ENCODE data around the gene RNF150. TPM values are rescaled to one million over a fixed set of nuclear protein-coding genes. Genes with fewer than 3 reads are reported as not detected.

RNF150 gene
- polyA plus RNA-seq, 3 donors: 0.21 TPM; not detected in 2

DNA sequence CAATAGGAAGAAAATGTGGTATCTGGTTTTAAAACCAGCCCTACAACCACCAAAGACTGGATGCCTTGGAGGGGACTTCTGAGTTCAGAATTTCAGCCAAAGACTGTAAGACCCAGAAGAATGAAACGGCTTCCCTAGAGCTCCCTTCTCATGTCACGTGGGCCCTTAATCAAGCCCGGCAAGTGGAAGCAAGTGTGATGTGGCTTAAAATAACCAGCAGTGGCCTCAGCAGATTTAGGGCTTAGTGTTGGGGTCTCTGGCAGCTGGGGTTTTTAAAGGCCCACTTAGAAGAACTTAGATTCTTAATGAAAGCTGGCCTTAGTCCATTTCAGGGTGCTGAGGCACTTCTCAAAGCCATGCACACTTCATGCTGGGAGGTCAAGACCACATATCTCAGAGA lies 265.9 kb downstream of the RNF150 start:
- Mint-ChIP-seq H3K36me3 (no peaks in the 10 kb centered on the region), H3K9me3 (no peaks in the 10 kb centered on the region), H3K27ac (no peak overlapping the region), H3K27me3 (ENCODE audit: low read depth in 3 of 3) (no peaks in the 10 kb centered on the region), H3K4me1 (peaks cover 10% of the 10 kb centered on the region), H3K4me3 (no peak overlapping the region)
- Histone ChIP-seq H3K27me3 (ENCODE audit: control insufficient read depth in 2 of 2, insufficient read depth in 2 of 2, low read length in 2 of 2) (no peaks in the 10 kb centered on the region), H4K20me1 (ENCODE audit: insufficient read depth, low read length) (no peaks in the 10 kb centered on the region), H3K36me3 (replicated peaks in 1 of 2; ENCODE audit: control insufficient read depth in 1 of 2, insufficient read depth in 2 of 2, low read length in 2 of 2) (no peaks in the 10 kb centered on the region), H3K27ac (ENCODE audit: low read depth in 1 of 2, low read length in 2 of 2) (no peak overlapping the region), H2AFZ (ENCODE audit: insufficient read depth, low read depth, low read length, poor library complexity, severe bottlenecking) (no peak overlapping the region), H3K9me3 (replicated peaks in 1 of 2; ENCODE audit: control insufficient read depth in 1 of 2, insufficient read depth in 1 of 2, low read length in 2 of 2) (no peaks in the 10 kb centered on the region), H3K4me3 (replicated peaks in 1 of 3; ENCODE audit: low read depth in 2 of 3, low read length in 3 of 3) (no peak overlapping the region), H3K9ac (ENCODE audit: insufficient read depth, low read length, poor library complexity, severe bottlenecking) (no peak overlapping the region), H3K79me2 (ENCODE audit: insufficient read depth, low read length) (no peaks in the 10 kb centered on the region), H3K4me1 (ENCODE audit: control insufficient read depth in 1 of 2, insufficient read depth in 2 of 2, low read length in 2 of 2) (peaks cover 3 to 11% of the 10 kb centered on the region in 2 donors), H3K4me2 (replicated peaks; ENCODE audit: extremely low read depth, low read length, poor library complexity, severe bottlenecking) (no peak overlapping the region)
- WGBS (ENCODE audit: insufficient coverage): 68% methylated on average over 2 of the region's 3 CpGs
- intact Hi-C loops (cut with micrococcal nuclease): no loop called here
- no peak for DNase-seq
- TF ChIP-seq, protein P1, sequence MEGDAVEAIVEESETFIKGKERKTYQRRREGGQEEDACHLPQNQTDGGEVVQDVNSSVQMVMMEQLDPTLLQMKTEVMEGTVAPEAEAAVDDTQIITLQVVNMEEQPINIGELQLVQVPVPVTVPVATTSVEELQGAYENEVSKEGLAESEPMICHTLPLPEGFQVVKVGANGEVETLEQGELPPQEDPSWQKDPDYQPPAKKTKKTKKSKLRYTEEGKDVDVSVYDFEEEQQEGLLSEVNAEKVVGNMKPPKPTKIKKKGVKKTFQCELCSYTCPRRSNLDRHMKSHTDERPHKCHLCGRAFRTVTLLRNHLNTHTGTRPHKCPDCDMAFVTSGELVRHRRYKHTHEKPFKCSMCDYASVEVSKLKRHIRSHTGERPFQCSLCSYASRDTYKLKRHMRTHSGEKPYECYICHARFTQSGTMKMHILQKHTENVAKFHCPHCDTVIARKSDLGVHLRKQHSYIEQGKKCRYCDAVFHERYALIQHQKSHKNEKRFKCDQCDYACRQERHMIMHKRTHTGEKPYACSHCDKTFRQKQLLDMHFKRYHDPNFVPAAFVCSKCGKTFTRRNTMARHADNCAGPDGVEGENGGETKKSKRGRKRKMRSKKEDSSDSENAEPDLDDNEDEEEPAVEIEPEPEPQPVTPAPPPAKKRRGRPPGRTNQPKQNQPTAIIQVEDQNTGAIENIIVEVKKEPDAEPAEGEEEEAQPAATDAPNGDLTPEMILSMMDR (IDR thresholded peaks at IDR 0.05): no peak

DNA sequence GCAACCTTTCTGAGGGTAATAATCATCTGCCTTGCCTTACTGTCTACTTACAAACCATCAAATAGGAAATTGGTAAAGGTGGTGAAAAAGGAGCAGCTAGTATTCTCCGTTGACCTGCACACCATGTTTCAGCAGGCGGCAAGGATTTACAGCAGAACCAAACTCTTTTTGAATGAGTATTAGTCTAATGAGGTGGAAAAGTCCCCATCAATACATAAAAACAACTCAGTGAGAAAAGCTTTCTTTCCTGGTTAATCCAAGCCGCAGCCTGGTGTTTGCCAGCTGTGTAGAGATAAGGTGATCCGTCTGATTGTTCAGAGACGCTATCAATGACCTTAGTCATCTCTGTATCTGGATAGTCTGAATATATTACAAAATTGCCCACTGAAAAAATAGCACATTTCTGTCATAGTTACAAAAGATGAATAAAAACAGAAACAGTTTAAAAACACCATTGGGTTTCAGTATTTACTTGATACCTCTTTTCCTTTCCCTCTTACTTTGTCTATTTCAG lies 266.7 kb downstream of the RNF150 start:
- Histone ChIP-seq H3K9ac (ENCODE audit: insufficient read depth, low read length, poor library complexity, severe bottlenecking) (no peak overlapping the region), H3K4me1 (ENCODE audit: control insufficient read depth in 1 of 2, insufficient read depth in 2 of 2, low read length in 2 of 2) (peaks cover 3 to 11% of the 10 kb centered on the region in 2 donors), H3K36me3 (replicated peaks in 1 of 2; ENCODE audit: control insufficient read depth in 1 of 2, insufficient read depth in 2 of 2, low read length in 2 of 2) (no peaks in the 10 kb centered on the region), H3K4me2 (replicated peaks; ENCODE audit: extremely low read depth, low read length, poor library complexity, severe bottlenecking) (no peak overlapping the region), H3K9me3 (replicated peaks in 1 of 2; ENCODE audit: control insufficient read depth in 1 of 2, insufficient read depth in 1 of 2, low read length in 2 of 2) (no peaks in the 10 kb centered on the region), H3K79me2 (ENCODE audit: insufficient read depth, low read length) (no peaks in the 10 kb centered on the region), H4K20me1 (ENCODE audit: insufficient read depth, low read length) (no peaks in the 10 kb centered on the region), H3K27me3 (ENCODE audit: control insufficient read depth in 2 of 2, insufficient read depth in 2 of 2, low read length in 2 of 2) (no peaks in the 10 kb centered on the region), H3K27ac (ENCODE audit: low read depth in 1 of 2, low read length in 2 of 2) (no peak overlapping the region), H3K4me3 (replicated peaks in 1 of 3; ENCODE audit: low read depth in 2 of 3, low read length in 3 of 3) (no peak overlapping the region), H2AFZ (ENCODE audit: insufficient read depth, low read depth, low read length, poor library complexity, severe bottlenecking) (no peak overlapping the region)
- Mint-ChIP-seq H3K4me3 (no peak overlapping the region), H3K36me3 (no peaks in the 10 kb centered on the region), H3K4me1 (peaks cover 10% of the 10 kb centered on the region), H3K27ac (no peak overlapping the region), H3K9me3 (no peaks in the 10 kb centered on the region), H3K27me3 (ENCODE audit: low read depth in 3 of 3) (no peaks in the 10 kb centered on the region)
- no CpG with 5 or more reads among the region's 5 CpGs for WGBS (ENCODE audit: insufficient coverage)
- TF ChIP-seq, protein P1 (IDR thresholded peaks at IDR 0.05): no peak
- intact Hi-C loops (cut with micrococcal nuclease): no loop called here
- no peak for DNase-seq

All from CD14-positive monocyte (primary cell).